ENCODE data around the gene SORCS2.

DNA sequence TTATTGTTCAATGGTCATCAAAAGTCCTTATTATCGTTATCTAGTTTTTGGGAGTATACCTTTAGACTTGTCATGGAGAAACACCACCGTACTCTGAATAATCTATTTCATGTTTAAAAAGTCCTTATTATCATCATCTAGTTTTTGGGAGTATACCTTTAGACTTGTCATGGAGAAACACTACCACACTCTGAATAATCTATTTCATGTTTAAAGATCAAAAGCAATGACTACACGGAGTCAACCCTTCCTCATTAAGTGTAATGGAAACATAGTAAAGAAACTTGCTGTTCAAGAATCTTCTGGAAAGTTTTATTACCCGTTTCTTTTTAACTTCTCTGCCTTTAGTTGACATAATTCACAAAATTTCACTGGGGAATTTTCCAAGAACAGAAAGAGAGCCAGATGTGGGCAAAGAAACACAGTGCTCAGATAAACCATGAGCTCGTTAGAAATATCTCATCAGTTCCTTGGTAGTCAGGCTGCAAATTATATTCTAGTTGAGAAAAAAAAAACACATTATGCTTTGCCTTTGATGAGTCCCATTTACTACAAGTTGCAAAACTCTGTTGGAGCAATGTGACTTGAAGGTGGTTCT, 588.5 kb downstream of the SORCS2 start:
- TF ChIP-seq AGO2 (optimal IDR thresholded peaks at IDR 0.05; ENCODE audit: low read depth, low read length) (no peak), RAD21 (CRISPR knock-in tag; IDR thresholded peaks at IDR 0.05) (no peak), RAD51 (IDR thresholded peaks at IDR 0.05; ENCODE audit: borderline replicate concordance) (no peak), ATRX (CRISPR knock-in tag; IDR thresholded peaks at IDR 0.05; ENCODE audit: borderline replicate concordance) (no peak), HMGXB4 (CRISPR knock-in tag; IDR thresholded peaks at IDR 0.05; ENCODE audit: borderline replicate concordance in 1 of 2, low read depth in 1 of 2) (no peak), CTCF (CRISPR knock-in tag; IDR thresholded peaks at IDR 0.05) (no peak), LCORL (IDR thresholded peaks at IDR 0.05) (no peak), LCORL (CRISPR knock-in tag; IDR thresholded peaks at IDR 0.05) (no peak)
